OCI-LY3 (cell line): ENCODE results near the gene SLC2A6.

Source experiments
- EZH2phosphoT487 ChIP-seq: fragments of 200-600 bp; shearing (Covaris generic); IDR thresholded peaks from 2 replicates; pipeline ENCODE4 v1.6.1; 2018; ENCODE audit warnings: antibody characterized with exemption, mixed run types, low read depth
- TF ChIP-seq, protein P1 (sequence below): fragments of 200-600, 300-600 bp; sonication (generic); IDR thresholded peaks from 2 replicates; pipeline ENCODE4 v1.5.1; 2014; ENCODE audit warnings: antibody characterized with exemption, low read length, low read depth

DNA sequence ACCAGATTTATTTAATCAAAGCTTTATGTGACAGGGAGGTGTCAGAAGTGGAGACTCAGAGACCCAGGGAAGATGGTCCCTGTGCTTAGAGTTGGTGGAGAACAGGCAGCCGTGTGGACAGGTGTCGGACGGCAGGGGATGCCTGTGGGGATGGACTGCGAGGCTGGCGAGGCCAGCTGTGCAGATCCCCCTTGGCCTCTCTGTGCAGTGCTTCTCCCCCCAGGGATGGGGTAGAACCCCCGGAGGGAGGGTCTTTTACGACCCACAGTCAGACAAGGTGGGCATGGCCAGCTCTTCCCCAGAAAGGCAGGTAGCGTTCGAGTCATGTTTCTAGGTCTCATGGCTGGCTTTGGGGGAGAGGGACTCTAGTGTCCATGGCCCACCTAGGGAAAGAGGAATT is 4.7 kb upstream of the SLC2A6 start:
- TF ChIP-seq, protein P1, sequence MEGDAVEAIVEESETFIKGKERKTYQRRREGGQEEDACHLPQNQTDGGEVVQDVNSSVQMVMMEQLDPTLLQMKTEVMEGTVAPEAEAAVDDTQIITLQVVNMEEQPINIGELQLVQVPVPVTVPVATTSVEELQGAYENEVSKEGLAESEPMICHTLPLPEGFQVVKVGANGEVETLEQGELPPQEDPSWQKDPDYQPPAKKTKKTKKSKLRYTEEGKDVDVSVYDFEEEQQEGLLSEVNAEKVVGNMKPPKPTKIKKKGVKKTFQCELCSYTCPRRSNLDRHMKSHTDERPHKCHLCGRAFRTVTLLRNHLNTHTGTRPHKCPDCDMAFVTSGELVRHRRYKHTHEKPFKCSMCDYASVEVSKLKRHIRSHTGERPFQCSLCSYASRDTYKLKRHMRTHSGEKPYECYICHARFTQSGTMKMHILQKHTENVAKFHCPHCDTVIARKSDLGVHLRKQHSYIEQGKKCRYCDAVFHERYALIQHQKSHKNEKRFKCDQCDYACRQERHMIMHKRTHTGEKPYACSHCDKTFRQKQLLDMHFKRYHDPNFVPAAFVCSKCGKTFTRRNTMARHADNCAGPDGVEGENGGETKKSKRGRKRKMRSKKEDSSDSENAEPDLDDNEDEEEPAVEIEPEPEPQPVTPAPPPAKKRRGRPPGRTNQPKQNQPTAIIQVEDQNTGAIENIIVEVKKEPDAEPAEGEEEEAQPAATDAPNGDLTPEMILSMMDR: no peak
- no peak for TF ChIP-seq EZH2phosphoT487
